ENCODE measurements around the gene NR2F2. TPM values are rescaled to one million over a fixed set of nuclear protein-coding genes. Genes with fewer than 3 reads are reported as not detected.

NR2F2 gene
- total RNA-seq, 1 donor = 14.5 TPM

GRCh38 chr15:96358001-96358801, 27.7 kb downstream of the NR2F2 start:
- Histone ChIP-seq H3K9me3 (ENCODE audit: low read depth, low read length) (no peaks in the 10 kb centered on the region), H3K36me3 (ENCODE audit: insufficient read depth, low read length) (no peaks in the 10 kb centered on the region), H3K27ac (ENCODE audit: low read depth, low read length) (no peak overlapping the region), H2AFZ (ENCODE audit: low read length) (peak overlapping the region; percentile 81), H3K4me3 (ENCODE audit: insufficient read depth, low read length) (peak overlapping the region; percentile 91), H3K4me2 (ENCODE audit: insufficient read depth, low read length) (peak overlapping the region; percentile 87), H4K20me1 (ENCODE audit: insufficient read depth, low read length) (no peaks in the 10 kb centered on the region), H3K79me2 (ENCODE audit: insufficient read depth, low read length) (peaks cover 4% of the 10 kb centered on the region), H3K27me3 (ENCODE audit: insufficient read depth, low read length) (peaks cover 46% of the 10 kb centered on the region), H3K4me1 (ENCODE audit: insufficient read depth, low read length) (peaks cover 15% of the 10 kb centered on the region)
- peak; percentile 82 for DNase-seq (ENCODE audit: insufficient read length, low spot score, missing footprints)
- TF ChIP-seq CTCF (IDR thresholded peaks at IDR 0.05; ENCODE audit: extremely low read depth, low read depth, low read length) = no peak

- H3K36me3 ChIP-seq (ENCODE audit: insufficient read depth, low read length) = no peaks in the 10 kb centered on the region
- peaks cover 9% of the 10 kb centered on the region for H3K4me1 ChIP-seq (ENCODE audit: insufficient read depth, low read length)
- H3K4me3 ChIP-seq (ENCODE audit: insufficient read depth, low read length) = no peak overlapping the region
- no peaks in the 10 kb centered on the region for H3K9me3 ChIP-seq (ENCODE audit: low read depth, low read length)
- DNase-seq (ENCODE audit: insufficient read length, low spot score, missing footprints) = peak; percentile 81
- peaks cover 54% of the 10 kb centered on the region for H3K27me3 ChIP-seq (ENCODE audit: insufficient read depth, low read length)
- H4K20me1 ChIP-seq (ENCODE audit: insufficient read depth, low read length) = no peaks in the 10 kb centered on the region
- TF ChIP-seq CTCF (IDR thresholded peaks at IDR 0.05; ENCODE audit: extremely low read depth, low read depth, low read length) = no peak
- peaks cover 4% of the 10 kb centered on the region for H3K79me2 ChIP-seq (ENCODE audit: insufficient read depth, low read length)
- H3K27ac ChIP-seq (ENCODE audit: low read depth, low read length) = no peak overlapping the region
- no peak overlapping the region for H2AFZ ChIP-seq (ENCODE audit: low read length)
- peak overlapping the region; percentile 60 for H3K4me2 ChIP-seq (ENCODE audit: insufficient read depth, low read length)
Observed at GRCh38 chr15:96358821-96359615, 28.5 kb downstream of the NR2F2 start.

DNA sequence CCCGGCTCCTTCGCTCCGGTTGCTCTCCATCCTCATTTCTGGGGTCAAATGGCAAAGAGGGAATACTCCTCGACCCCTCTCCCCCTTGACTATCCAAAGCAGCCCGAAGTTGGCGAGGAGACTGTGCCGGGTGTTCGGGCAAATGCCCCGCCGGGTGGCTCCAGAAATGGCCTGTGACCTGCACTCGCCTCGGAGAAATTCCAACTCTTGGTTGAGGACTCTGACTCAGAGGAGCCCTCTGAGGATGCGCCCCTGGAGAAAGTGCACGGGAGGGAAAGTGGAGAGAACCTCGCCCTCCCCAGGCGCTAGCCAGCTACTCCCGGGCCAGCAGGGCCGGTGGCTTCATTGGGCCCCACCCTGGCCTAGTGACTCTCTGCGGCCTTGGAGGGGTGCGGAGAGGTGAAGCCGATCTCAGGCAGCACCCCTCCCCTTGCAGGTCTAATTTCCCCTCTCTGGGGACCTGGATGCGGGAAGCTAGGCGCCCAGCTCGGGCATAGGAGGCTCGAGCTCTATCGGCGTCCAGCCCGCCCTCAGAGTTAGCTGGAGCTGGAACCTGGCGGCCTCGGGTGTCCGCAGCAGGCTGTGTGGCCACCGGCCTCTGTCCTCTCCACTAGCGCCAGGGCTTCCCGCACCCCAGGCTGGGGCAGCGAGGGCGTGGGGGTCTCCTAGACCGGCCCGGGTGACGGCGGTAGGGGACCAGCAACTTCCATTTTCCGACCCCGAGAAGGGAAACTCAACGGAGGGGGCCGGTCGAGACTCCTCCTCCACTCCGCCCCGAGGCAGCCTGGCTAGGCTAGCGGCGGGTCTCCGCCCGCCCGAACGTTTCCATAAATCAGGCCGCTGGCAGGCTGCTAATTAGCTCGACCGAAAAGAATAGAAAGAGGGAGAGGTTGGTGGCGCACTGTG, 29.4 kb downstream of the NR2F2 start:
- H2AFZ ChIP-seq (ENCODE audit: low read length) = peak overlapping the region; percentile 28
- H3K79me2 ChIP-seq (ENCODE audit: insufficient read depth, low read length) = peaks cover 4% of the 10 kb centered on the region
- H3K4me2 ChIP-seq (ENCODE audit: insufficient read depth, low read length) = peak overlapping the region; percentile 60
- H3K4me1 ChIP-seq (ENCODE audit: insufficient read depth, low read length) = peaks cover 5% of the 10 kb centered on the region
- H3K27ac ChIP-seq (ENCODE audit: low read depth, low read length) = no peak overlapping the region
- no peaks in the 10 kb centered on the region for H3K36me3 ChIP-seq (ENCODE audit: insufficient read depth, low read length)
- DNase-seq (ENCODE audit: insufficient read length, low spot score, missing footprints) = peak; percentile 93
- no peaks in the 10 kb centered on the region for H4K20me1 ChIP-seq (ENCODE audit: insufficient read depth, low read length)
- H3K27me3 ChIP-seq (ENCODE audit: insufficient read depth, low read length) = peaks cover 60% of the 10 kb centered on the region
- no peaks in the 10 kb centered on the region for H3K9me3 ChIP-seq (ENCODE audit: low read depth, low read length)
- no peak for TF ChIP-seq CTCF (IDR thresholded peaks at IDR 0.05; ENCODE audit: extremely low read depth, low read depth, low read length)
- peak overlapping the region; percentile 65 for H3K4me3 ChIP-seq (ENCODE audit: insufficient read depth, low read length)
